ENCODE measurements around the gene PIP5K1B. TPM values are rescaled to one million over a fixed set of nuclear protein-coding genes. Genes with fewer than 3 reads are reported as not detected.

PIP5K1B gene
- total RNA-seq, 2 experiments from 2014 or later = 3.8 to 10.7 TPM

DNA sequence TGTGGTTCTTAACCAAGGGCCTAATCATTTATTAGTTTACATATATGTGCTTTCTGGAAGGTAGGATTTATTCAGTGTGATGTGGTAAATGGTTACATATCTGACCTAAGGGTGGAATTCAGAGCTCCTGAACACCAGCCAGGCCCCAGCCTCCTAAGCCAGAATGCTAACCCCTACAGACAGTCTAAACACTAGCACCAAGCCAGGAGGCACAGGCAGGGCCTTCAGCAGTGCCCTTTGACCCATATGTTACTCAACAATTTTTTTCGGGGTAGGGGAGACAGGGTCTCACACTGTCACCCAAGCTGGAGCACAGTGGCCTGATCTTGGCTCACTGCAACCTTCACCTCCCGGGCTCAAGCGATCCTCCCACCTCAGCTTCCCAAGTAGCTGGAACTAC lies 268.6 kb downstream of the PIP5K1B start:
- no TSS peak for BruUV-seq (replicated peaks)
- Histone ChIP-seq H3K9me2 (ENCODE audit: insufficient read depth, low read length) (no peaks in the 10 kb centered on the region), H3K4me1 (ENCODE audit: insufficient read depth, low read length, poor library complexity, severe bottlenecking) (peaks cover 3% of the 10 kb centered on the region), H3K4me3 (ENCODE audit: low read depth, low read length, poor library complexity, severe bottlenecking) (no peak overlapping the region), H2AFZ (ENCODE audit: low read length) (no peak overlapping the region), H3K9me3 (ENCODE audit: low read length) (no peaks in the 10 kb centered on the region), H4K20me1 (ENCODE audit: insufficient read depth, low read length) (no peaks in the 10 kb centered on the region), H3K79me2 (ENCODE audit: insufficient read depth, low read depth, low read length) (no peaks in the 10 kb centered on the region), H3K27ac (ENCODE audit: low read depth, low read length, poor library complexity, severe bottlenecking) (no peak overlapping the region), H3K4me2 (ENCODE audit: low read length) (no peak overlapping the region), H3K36me3 (ENCODE audit: insufficient read depth, low read length) (no peaks in the 10 kb centered on the region)
- no peak for DNase-seq (ENCODE audit: low spot score)
- ChIA-PET POLR2A (interaction anchor here (1.6 kb wide), 1 partner anchor 22 kb away, joined by 3 read pairs; no protein-coding TSS in a partner anchor), CTCF (ENCODE audit: unreplicated experiment) (no interaction called here)
- TF ChIP-seq EZH2phosphoT487 (IDR thresholded peaks at IDR 0.05; ENCODE audit: borderline replicate concordance, low read depth, low read length) = no peak
- TF ChIP-seq, protein P1, sequence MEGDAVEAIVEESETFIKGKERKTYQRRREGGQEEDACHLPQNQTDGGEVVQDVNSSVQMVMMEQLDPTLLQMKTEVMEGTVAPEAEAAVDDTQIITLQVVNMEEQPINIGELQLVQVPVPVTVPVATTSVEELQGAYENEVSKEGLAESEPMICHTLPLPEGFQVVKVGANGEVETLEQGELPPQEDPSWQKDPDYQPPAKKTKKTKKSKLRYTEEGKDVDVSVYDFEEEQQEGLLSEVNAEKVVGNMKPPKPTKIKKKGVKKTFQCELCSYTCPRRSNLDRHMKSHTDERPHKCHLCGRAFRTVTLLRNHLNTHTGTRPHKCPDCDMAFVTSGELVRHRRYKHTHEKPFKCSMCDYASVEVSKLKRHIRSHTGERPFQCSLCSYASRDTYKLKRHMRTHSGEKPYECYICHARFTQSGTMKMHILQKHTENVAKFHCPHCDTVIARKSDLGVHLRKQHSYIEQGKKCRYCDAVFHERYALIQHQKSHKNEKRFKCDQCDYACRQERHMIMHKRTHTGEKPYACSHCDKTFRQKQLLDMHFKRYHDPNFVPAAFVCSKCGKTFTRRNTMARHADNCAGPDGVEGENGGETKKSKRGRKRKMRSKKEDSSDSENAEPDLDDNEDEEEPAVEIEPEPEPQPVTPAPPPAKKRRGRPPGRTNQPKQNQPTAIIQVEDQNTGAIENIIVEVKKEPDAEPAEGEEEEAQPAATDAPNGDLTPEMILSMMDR (conservative IDR thresholded peaks at IDR 0.05; ENCODE audit: low read length) = no peak
- intact Hi-C loops (cut with micrococcal nuclease; ENCODE audit: unreplicated experiment) = no loop called here

DNA sequence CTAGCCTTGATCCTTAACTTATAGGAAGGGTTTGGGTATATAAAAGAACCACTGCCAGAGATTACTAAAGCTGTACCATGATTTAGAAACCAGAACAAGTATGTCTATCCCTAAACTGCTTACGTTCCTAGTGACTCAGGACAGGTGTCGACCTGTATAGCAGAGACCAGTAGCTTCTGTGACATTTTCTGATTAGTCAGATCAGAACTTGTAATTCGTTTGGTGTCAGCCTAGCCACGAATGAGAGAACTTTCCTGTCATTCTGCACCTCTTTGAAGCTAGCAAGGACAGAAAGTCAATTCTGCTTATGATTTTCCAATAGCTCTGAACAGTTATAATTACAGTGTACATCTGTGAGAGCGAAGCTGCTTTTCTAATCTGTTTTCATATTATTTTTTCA lies 269.4 kb downstream of the PIP5K1B start:
- H4K20me1 ChIP-seq (ENCODE audit: insufficient read depth, low read length) = no peaks in the 10 kb centered on the region
- no TSS peak for BruUV-seq (replicated peaks)
- H3K36me3 ChIP-seq (ENCODE audit: insufficient read depth, low read length) = no peaks in the 10 kb centered on the region
- H3K27ac ChIP-seq (ENCODE audit: low read depth, low read length, poor library complexity, severe bottlenecking) = no peak overlapping the region
- CTCF ChIA-PET (ENCODE audit: unreplicated experiment) = no interaction called here
- no peaks in the 10 kb centered on the region for H3K9me2 ChIP-seq (ENCODE audit: insufficient read depth, low read length)
- TF ChIP-seq EZH2phosphoT487 (IDR thresholded peaks at IDR 0.05; ENCODE audit: borderline replicate concordance, low read depth, low read length) = no peak
- TF ChIP-seq, protein P1 (conservative IDR thresholded peaks at IDR 0.05; ENCODE audit: low read length) = no peak
- no peaks in the 10 kb centered on the region for H3K9me3 ChIP-seq (ENCODE audit: low read length)
- no peak overlapping the region for H2AFZ ChIP-seq (ENCODE audit: low read length)
- POLR2A ChIA-PET = interaction anchor here (0.6 to 1.6 kb wide), 3 partner anchors 23 to 557 kb away, joined by 3 read pairs; no protein-coding TSS in a partner anchor
- H3K4me2 ChIP-seq (ENCODE audit: low read length) = no peak overlapping the region
- H3K4me1 ChIP-seq (ENCODE audit: insufficient read depth, low read length, poor library complexity, severe bottlenecking) = peaks cover 8% of the 10 kb centered on the region
- DNase-seq (ENCODE audit: low spot score) = no peak
- intact Hi-C loops (cut with micrococcal nuclease; ENCODE audit: unreplicated experiment) = no loop called here
- no peaks in the 10 kb centered on the region for H3K79me2 ChIP-seq (ENCODE audit: insufficient read depth, low read depth, low read length)
- H3K4me3 ChIP-seq (ENCODE audit: low read depth, low read length, poor library complexity, severe bottlenecking) = no peak overlapping the region

DNA sequence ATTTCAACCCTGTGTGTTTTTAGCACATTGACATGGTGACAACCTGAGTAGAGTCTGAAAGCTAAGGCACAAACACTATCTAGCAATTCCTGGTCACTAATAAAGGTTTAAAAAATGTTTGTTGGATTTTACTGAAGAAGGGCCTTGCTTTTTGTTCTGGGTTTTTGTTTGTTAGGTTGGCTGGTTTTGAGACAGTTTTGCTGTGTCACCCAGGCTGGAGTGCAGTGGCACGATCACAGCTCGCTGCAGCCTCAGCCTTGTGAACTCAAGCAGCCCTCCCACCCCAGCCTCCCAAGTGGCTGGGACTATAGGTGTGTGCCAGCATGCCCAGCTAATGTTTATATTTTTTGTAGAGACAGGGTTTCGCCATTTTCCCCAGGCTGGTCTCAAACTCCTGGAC lies 269.9 kb downstream of the PIP5K1B start:
- no peaks in the 10 kb centered on the region for H3K9me2 ChIP-seq (ENCODE audit: insufficient read depth, low read length)
- H3K4me2 ChIP-seq (ENCODE audit: low read length) = no peak overlapping the region
- H3K27ac ChIP-seq (ENCODE audit: low read depth, low read length, poor library complexity, severe bottlenecking) = no peak overlapping the region
- H3K4me1 ChIP-seq (ENCODE audit: insufficient read depth, low read length, poor library complexity, severe bottlenecking) = peaks cover 13% of the 10 kb centered on the region
- H4K20me1 ChIP-seq (ENCODE audit: insufficient read depth, low read length) = no peaks in the 10 kb centered on the region
- DNase-seq (ENCODE audit: low spot score) = no peak
- no TSS peak for BruUV-seq (replicated peaks)
- TF ChIP-seq EZH2phosphoT487 (IDR thresholded peaks at IDR 0.05; ENCODE audit: borderline replicate concordance, low read depth, low read length) = no peak
- TF ChIP-seq, protein P1 (conservative IDR thresholded peaks at IDR 0.05; ENCODE audit: low read length) = no peak
- CTCF ChIA-PET (ENCODE audit: unreplicated experiment) = no interaction called here
- intact Hi-C loops (cut with micrococcal nuclease; ENCODE audit: unreplicated experiment) = no loop called here
- H3K9me3 ChIP-seq (ENCODE audit: low read length) = no peaks in the 10 kb centered on the region
- H3K4me3 ChIP-seq (ENCODE audit: low read depth, low read length, poor library complexity, severe bottlenecking) = no peak overlapping the region
- POLR2A ChIA-PET = interaction anchor here (0.6 to 1.6 kb wide), 4 partner anchors 9 to 558 kb away, joined by 3 read pairs; no protein-coding TSS in a partner anchor
- no peaks in the 10 kb centered on the region for H3K79me2 ChIP-seq (ENCODE audit: insufficient read depth, low read depth, low read length)
- H2AFZ ChIP-seq (ENCODE audit: low read length) = no peak overlapping the region
- no peaks in the 10 kb centered on the region for H3K36me3 ChIP-seq (ENCODE audit: insufficient read depth, low read length)

Data from OCI-LY7 (cell line).